Measurements from ENCODE around the gene ACAP3. TPM values are rescaled to one million over a fixed set of nuclear protein-coding genes. Genes with fewer than 3 reads are reported as not detected.
A peak's percentile ranks its signal among the peaks of the same experiment; 100 is the strongest.

The ACAP3 gene
- total RNA-seq, 1 experiment from 2014 or later: 30.7 TPM

DNA sequence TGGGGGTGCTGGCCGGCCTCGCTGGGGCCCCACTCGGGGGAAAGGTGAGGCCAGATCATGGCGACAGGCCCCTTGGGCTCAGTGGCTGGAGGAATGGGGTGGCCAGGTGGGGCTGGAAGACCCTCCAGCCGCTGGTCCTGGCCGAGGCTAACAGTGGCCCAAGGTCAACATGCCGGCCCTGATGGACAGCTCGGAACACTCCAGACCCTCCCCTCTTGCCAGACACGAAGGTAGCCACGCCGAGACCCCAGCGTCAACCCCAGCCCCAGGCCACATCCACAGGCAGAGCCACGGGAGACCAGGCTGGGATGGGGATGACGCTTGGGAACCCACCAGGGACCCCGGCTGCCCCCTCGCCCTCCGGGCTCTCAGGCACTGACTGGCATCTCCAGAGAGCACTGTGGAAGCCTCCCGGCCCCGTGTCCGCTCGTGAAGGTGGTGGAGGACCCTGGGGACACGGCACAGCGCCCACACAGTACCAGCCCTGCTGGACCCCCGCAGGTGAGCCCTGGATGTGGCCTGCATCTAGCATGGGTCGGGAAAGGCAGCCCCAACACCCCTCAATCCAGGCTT is 60.3 kb downstream of the ACAP3 start:
- intact Hi-C loops (cut with micrococcal nuclease; ENCODE audit: unreplicated experiment) (no loop called here), in situ Hi-C loops (cut with HindIII; ENCODE audit: low pct_unique_long_range_greater_than_20kb, low sequenced_read_pairs) (no loop called here)
- ATAC-seq: no peak
- no peak for TF ChIP-seq TCF7L2 (IDR thresholded peaks at IDR 0.05; ENCODE audit: low read depth, low read length)
- TF ChIP-seq POLR2AphosphoS5 (IDR thresholded peaks at IDR 0.05; ENCODE audit: low read depth, low read length): no peak
- TF ChIP-seq SIN3A (IDR thresholded peaks at IDR 0.05; ENCODE audit: borderline replicate concordance, insufficient read depth, low read depth, low read length): no peak
- TF ChIP-seq, protein P1, sequence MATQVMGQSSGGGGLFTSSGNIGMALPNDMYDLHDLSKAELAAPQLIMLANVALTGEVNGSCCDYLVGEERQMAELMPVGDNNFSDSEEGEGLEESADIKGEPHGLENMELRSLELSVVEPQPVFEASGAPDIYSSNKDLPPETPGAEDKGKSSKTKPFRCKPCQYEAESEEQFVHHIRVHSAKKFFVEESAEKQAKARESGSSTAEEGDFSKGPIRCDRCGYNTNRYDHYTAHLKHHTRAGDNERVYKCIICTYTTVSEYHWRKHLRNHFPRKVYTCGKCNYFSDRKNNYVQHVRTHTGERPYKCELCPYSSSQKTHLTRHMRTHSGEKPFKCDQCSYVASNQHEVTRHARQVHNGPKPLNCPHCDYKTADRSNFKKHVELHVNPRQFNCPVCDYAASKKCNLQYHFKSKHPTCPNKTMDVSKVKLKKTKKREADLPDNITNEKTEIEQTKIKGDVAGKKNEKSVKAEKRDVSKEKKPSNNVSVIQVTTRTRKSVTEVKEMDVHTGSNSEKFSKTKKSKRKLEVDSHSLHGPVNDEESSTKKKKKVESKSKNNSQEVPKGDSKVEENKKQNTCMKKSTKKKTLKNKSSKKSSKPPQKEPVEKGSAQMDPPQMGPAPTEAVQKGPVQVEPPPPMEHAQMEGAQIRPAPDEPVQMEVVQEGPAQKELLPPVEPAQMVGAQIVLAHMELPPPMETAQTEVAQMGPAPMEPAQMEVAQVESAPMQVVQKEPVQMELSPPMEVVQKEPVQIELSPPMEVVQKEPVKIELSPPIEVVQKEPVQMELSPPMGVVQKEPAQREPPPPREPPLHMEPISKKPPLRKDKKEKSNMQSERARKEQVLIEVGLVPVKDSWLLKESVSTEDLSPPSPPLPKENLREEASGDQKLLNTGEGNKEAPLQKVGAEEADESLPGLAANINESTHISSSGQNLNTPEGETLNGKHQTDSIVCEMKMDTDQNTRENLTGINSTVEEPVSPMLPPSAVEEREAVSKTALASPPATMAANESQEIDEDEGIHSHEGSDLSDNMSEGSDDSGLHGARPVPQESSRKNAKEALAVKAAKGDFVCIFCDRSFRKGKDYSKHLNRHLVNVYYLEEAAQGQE (IDR thresholded peaks at IDR 0.05; ENCODE audit: insufficient read depth in 1 of 2, low read depth in 2 of 2, low read length in 1 of 2): no peak
- TF ChIP-seq, protein P2, sequence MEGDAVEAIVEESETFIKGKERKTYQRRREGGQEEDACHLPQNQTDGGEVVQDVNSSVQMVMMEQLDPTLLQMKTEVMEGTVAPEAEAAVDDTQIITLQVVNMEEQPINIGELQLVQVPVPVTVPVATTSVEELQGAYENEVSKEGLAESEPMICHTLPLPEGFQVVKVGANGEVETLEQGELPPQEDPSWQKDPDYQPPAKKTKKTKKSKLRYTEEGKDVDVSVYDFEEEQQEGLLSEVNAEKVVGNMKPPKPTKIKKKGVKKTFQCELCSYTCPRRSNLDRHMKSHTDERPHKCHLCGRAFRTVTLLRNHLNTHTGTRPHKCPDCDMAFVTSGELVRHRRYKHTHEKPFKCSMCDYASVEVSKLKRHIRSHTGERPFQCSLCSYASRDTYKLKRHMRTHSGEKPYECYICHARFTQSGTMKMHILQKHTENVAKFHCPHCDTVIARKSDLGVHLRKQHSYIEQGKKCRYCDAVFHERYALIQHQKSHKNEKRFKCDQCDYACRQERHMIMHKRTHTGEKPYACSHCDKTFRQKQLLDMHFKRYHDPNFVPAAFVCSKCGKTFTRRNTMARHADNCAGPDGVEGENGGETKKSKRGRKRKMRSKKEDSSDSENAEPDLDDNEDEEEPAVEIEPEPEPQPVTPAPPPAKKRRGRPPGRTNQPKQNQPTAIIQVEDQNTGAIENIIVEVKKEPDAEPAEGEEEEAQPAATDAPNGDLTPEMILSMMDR (IDR thresholded peaks at IDR 0.05): no peak
- no TSS peak for BruUV-seq (replicated peaks)
- Histone ChIP-seq H3K36me3 (ENCODE audit: control insufficient read depth, insufficient read depth, low read length) (no peaks in the 10 kb centered on the region), H3K27ac (ENCODE audit: low read length) (peak overlapping the region; percentile 46), H3K27me3 (ENCODE audit: control insufficient read depth, insufficient read depth, low read length) (no peaks in the 10 kb centered on the region), H3K9me3 (ENCODE audit: control insufficient read depth, insufficient read depth, low read depth, low read length) (no peaks in the 10 kb centered on the region), H3K4me3 (ENCODE audit: low read depth in 2 of 2, low read length in 2 of 2) (no peak overlapping the region), H3K4me1 (ENCODE audit: control insufficient read depth, insufficient read depth, low read length) (peaks cover 39% of the 10 kb centered on the region)
- no peak for DNase-seq (ENCODE audit: low read depth, low spot score)
- POLR2A ChIA-PET: no interaction called here
- CTCF ChIA-PET: no interaction called here

- BruUV-seq (replicated peaks): no TSS peak
- no peak within 1 kb of the TSS for H3K4me3 ChIP-seq (ENCODE audit: low read depth in 2 of 2, low read length in 2 of 2)
- CTCF ChIA-PET: interaction anchor here (0.6 kb wide), 1 partner anchor 128 kb away, joined by 5 read pairs; no protein-coding TSS in a partner anchor
- peak within 1 kb of the TSS; percentile 79 for H3K27ac ChIP-seq (ENCODE audit: low read length)
- POLR2A ChIA-PET: no interaction called here
- intact Hi-C loops (cut with micrococcal nuclease; ENCODE audit: unreplicated experiment): no loop called here
- H3K4me1 ChIP-seq (ENCODE audit: control insufficient read depth, insufficient read depth, low read length): peaks cover 39% of the 10 kb centered on the region
- DNase-seq (ENCODE audit: low read depth, low spot score) (no peak), ATAC-seq (peak; percentile 15; the same call in 1 of the 2 replicates)
- H3K27me3 ChIP-seq (ENCODE audit: control insufficient read depth, insufficient read depth, low read length): no peaks in the 10 kb centered on the region
- in situ Hi-C loops (cut with HindIII; ENCODE audit: low pct_unique_long_range_greater_than_20kb, low sequenced_read_pairs): no loop called here
- no peak for TF ChIP-seq POLR2AphosphoS5 (IDR thresholded peaks at IDR 0.05; ENCODE audit: low read depth, low read length)
- TF ChIP-seq, protein P2 (IDR thresholded peaks at IDR 0.05): no peak; the same call in 1 of the 2 replicates
- TF ChIP-seq, protein P1 (IDR thresholded peaks at IDR 0.05; ENCODE audit: insufficient read depth in 1 of 2, low read depth in 2 of 2, low read length in 1 of 2): no peak
- no peak for TF ChIP-seq SIN3A (IDR thresholded peaks at IDR 0.05; ENCODE audit: borderline replicate concordance, insufficient read depth, low read depth, low read length)
- no peak for TF ChIP-seq TCF7L2 (IDR thresholded peaks at IDR 0.05; ENCODE audit: low read depth, low read length)
- H3K36me3 ChIP-seq (ENCODE audit: control insufficient read depth, insufficient read depth, low read length): no peaks in the 10 kb centered on the region
- H3K9me3 ChIP-seq (ENCODE audit: control insufficient read depth, insufficient read depth, low read depth, low read length): no peaks in the 10 kb centered on the region
Measured at GRCh38 chr1:1246577-1247340, 61.0 kb downstream of the ACAP3 start, which contains the start of gene C1QTNF12. TSS of gene C1QTNF12 (minus strand) at chr1:1246722. CDS start at chr1:1246690, 32 bp downstream.

All from Panc1 (cell line).